ENCODE data around the gene SNU13. TPM values are rescaled to one million over a fixed set of nuclear protein-coding genes. Genes with fewer than 3 reads are reported as not detected.
"Not testable (repeated sequence)": the region's sequence is repeated elsewhere in the genome, so short reads cannot be mapped to it uniquely, and the experiment has no call there.

The SNU13 gene
- total RNA-seq, 2 donors from 2014 or later: 187 to 210 TPM

GRCh38 chr22:41650821-41651220 lies 37.8 kb downstream of the SNU13 start:
- no peak for DNase-seq
- Mint-ChIP-seq H3K4me3 (no peak overlapping the region), H3K27ac (no peak overlapping the region), H3K4me1 (ENCODE audit: low read depth) (peaks cover 6% of the 10 kb centered on the region), H3K9me3 (no peaks in the 10 kb centered on the region), H3K36me3 (ENCODE audit: insufficient read depth in 2 of 2) (peaks cover 16 to 31% of the 10 kb centered on the region in 2 donors), H3K27me3 (ENCODE audit: low read depth) (no peaks in the 10 kb centered on the region)
- no peak for ATAC-seq (replicated peaks in 1 of 2)

- no peak overlapping the region for H3K27ac Mint-ChIP-seq
- peaks cover 16 to 31% of the 10 kb centered on the region in 2 donors for H3K36me3 Mint-ChIP-seq (ENCODE audit: insufficient read depth in 2 of 2)
These were observed 38.4 kb downstream of the SNU13 start for GRCh38 chr22:41650229-41650628.

GRCh38 chr22:41648432-41648831 lies 40.2 kb downstream of the SNU13 start:
- no peaks in the 10 kb centered on the region for H3K27me3 Mint-ChIP-seq (ENCODE audit: low read depth)
- peaks cover 6% of the 10 kb centered on the region for H3K4me1 Mint-ChIP-seq (ENCODE audit: low read depth)
- no peaks in the 10 kb centered on the region for H3K9me3 Mint-ChIP-seq
- ATAC-seq (replicated peaks in 1 of 2) (no peak), DNase-seq (no peak)
- peaks cover 15 to 33% of the 10 kb centered on the region in 2 donors for H3K36me3 Mint-ChIP-seq (ENCODE audit: insufficient read depth in 2 of 2)
- peak overlapping the region; percentile 54 for H3K27ac Mint-ChIP-seq
- no peak overlapping the region for H3K4me3 Mint-ChIP-seq

More at GRCh38 chr22:41650229-41650628, 38.4 kb downstream of the SNU13 start:
- ATAC-seq (replicated peaks in 1 of 2) (no peak), DNase-seq (no peak)
- Mint-ChIP-seq H3K9me3 (no peaks in the 10 kb centered on the region), H3K4me3 (no peak overlapping the region), H3K27me3 (ENCODE audit: low read depth) (no peaks in the 10 kb centered on the region), H3K4me1 (ENCODE audit: low read depth) (peaks cover 6% of the 10 kb centered on the region)

- no peaks in the 10 kb centered on the region for H3K9me3 Mint-ChIP-seq
- H3K36me3 Mint-ChIP-seq (ENCODE audit: insufficient read depth in 2 of 2): peaks cover 13 to 33% of the 10 kb centered on the region in 2 donors
- no peaks in the 10 kb centered on the region for H3K27me3 Mint-ChIP-seq (ENCODE audit: low read depth)
- H3K27ac Mint-ChIP-seq: peak overlapping the region; percentile 54
- peaks cover 6% of the 10 kb centered on the region for H3K4me1 Mint-ChIP-seq (ENCODE audit: low read depth)
- no peak overlapping the region for H3K4me3 Mint-ChIP-seq
- no peak for ATAC-seq (replicated peaks in 1 of 2)
- DNase-seq: no peak
These were observed 40.9 kb downstream of the SNU13 start for GRCh38 chr22:41647771-41648170.

- no peaks in the 10 kb centered on the region for H3K9me3 Mint-ChIP-seq
- H3K4me3 Mint-ChIP-seq: no peak overlapping the region
- H3K27ac Mint-ChIP-seq: peak overlapping the region; percentile 46
- peaks cover 7 to 40% of the 10 kb centered on the region in 2 donors for H3K36me3 Mint-ChIP-seq (ENCODE audit: insufficient read depth in 2 of 2)
- DNase-seq: no peak
- H3K4me1 Mint-ChIP-seq (ENCODE audit: low read depth): peaks cover 5% of the 10 kb centered on the region
- H3K27me3 Mint-ChIP-seq (ENCODE audit: low read depth): no peaks in the 10 kb centered on the region
- ATAC-seq (replicated peaks in 1 of 2): no peak
These were observed 46.1 kb downstream of the SNU13 start for GRCh38 chr22:41642331-41643110.

GRCh38 chr22:41641854-41642253 lies 46.8 kb downstream of the SNU13 start:
- no peaks in the 10 kb centered on the region for H3K9me3 Mint-ChIP-seq
- H3K4me3 Mint-ChIP-seq: no peak overlapping the region
- H3K36me3 Mint-ChIP-seq (ENCODE audit: insufficient read depth in 2 of 2): peaks cover 7 to 40% of the 10 kb centered on the region in 2 donors
- no peak for ATAC-seq (replicated peaks in 1 of 2)
- DNase-seq: no peak
- no peak overlapping the region for H3K27ac Mint-ChIP-seq
- H3K4me1 Mint-ChIP-seq (ENCODE audit: low read depth): peaks cover 5% of the 10 kb centered on the region
- H3K27me3 Mint-ChIP-seq (ENCODE audit: low read depth): no peaks in the 10 kb centered on the region

- Mint-ChIP-seq H3K4me1 (ENCODE audit: low read depth) (peaks cover 5% of the 10 kb centered on the region), H3K9me3 (no peaks in the 10 kb centered on the region), H3K27ac (no peak overlapping the region), H3K4me3 (no peak overlapping the region), H3K36me3 (ENCODE audit: insufficient read depth in 2 of 2) (peaks cover 11 to 43% of the 10 kb centered on the region in 2 donors), H3K27me3 (ENCODE audit: low read depth) (no peaks in the 10 kb centered on the region)
- no peak for ATAC-seq (replicated peaks in 1 of 2)
- DNase-seq: no peak
These were observed 49.9 kb downstream of the SNU13 start for GRCh38 chr22:41638748-41639147.

- peaks cover 11 to 47% of the 10 kb centered on the region in 2 donors for H3K36me3 Mint-ChIP-seq (ENCODE audit: insufficient read depth in 2 of 2)
- no peak for DNase-seq
- no peaks in the 10 kb centered on the region for H3K27me3 Mint-ChIP-seq (ENCODE audit: low read depth)
- ATAC-seq (replicated peaks in 1 of 2): no peak
- no peaks in the 10 kb centered on the region for H3K9me3 Mint-ChIP-seq
- peaks cover 5% of the 10 kb centered on the region for H3K4me1 Mint-ChIP-seq (ENCODE audit: low read depth)
- H3K4me3 Mint-ChIP-seq: no peak overlapping the region
- H3K27ac Mint-ChIP-seq: no peak overlapping the region
These were observed 50.5 kb downstream of the SNU13 start for GRCh38 chr22:41638124-41638523.

- H3K4me1 Mint-ChIP-seq (ENCODE audit: low read depth); H3K9me3 Mint-ChIP-seq; H3K4me3 Mint-ChIP-seq; DNase-seq; ATAC-seq (replicated peaks in 1 of 2); H3K27me3 Mint-ChIP-seq (ENCODE audit: low read depth); H3K27ac Mint-ChIP-seq: not testable (repeated sequence)
- peaks cover 11 to 47% of the 10 kb centered on the region in 2 donors for H3K36me3 Mint-ChIP-seq (ENCODE audit: insufficient read depth in 2 of 2)
These were observed 51.0 kb downstream of the SNU13 start for GRCh38 chr22:41637623-41638022.

GRCh38 chr22:41636467-41636866 lies 52.2 kb downstream of the SNU13 start:
- Mint-ChIP-seq H3K27me3 (ENCODE audit: low read depth) (no peaks in the 10 kb centered on the region), H3K4me3 (no peak overlapping the region), H3K27ac (no peak overlapping the region), H3K4me1 (ENCODE audit: low read depth) (no peaks in the 10 kb centered on the region), H3K36me3 (ENCODE audit: insufficient read depth in 2 of 2) (peaks cover 8 to 41% of the 10 kb centered on the region in 2 donors), H3K9me3 (no peaks in the 10 kb centered on the region)
- DNase-seq (no peak), ATAC-seq (replicated peaks in 1 of 2) (no peak)

GRCh38 chr22:41634610-41635009 lies 54.1 kb downstream of the SNU13 start:
- H3K4me1 Mint-ChIP-seq (ENCODE audit: low read depth); DNase-seq; H3K4me3 Mint-ChIP-seq; H3K27ac Mint-ChIP-seq; ATAC-seq (replicated peaks in 1 of 2); H3K27me3 Mint-ChIP-seq (ENCODE audit: low read depth); H3K9me3 Mint-ChIP-seq: not testable (repeated sequence)
- H3K36me3 Mint-ChIP-seq (ENCODE audit: insufficient read depth in 2 of 2): peaks cover 4 to 30% of the 10 kb centered on the region in 2 donors

- not testable (repeated sequence) for H3K4me3 Mint-ChIP-seq; ATAC-seq (replicated peaks in 1 of 2); H3K27me3 Mint-ChIP-seq (ENCODE audit: low read depth); H3K27ac Mint-ChIP-seq; DNase-seq; H3K4me1 Mint-ChIP-seq (ENCODE audit: low read depth); H3K9me3 Mint-ChIP-seq
- peaks cover 9 to 43% of the 10 kb centered on the region in 2 donors for H3K36me3 Mint-ChIP-seq (ENCODE audit: insufficient read depth in 2 of 2)
These were observed 57.1 kb downstream of the SNU13 start for GRCh38 chr22:41631615-41632014.

- not testable (repeated sequence) for H3K4me3 Mint-ChIP-seq; H3K27ac Mint-ChIP-seq; H3K9me3 Mint-ChIP-seq; DNase-seq; ATAC-seq (replicated peaks in 1 of 2); H3K4me1 Mint-ChIP-seq (ENCODE audit: low read depth); H3K27me3 Mint-ChIP-seq (ENCODE audit: low read depth)
- H3K36me3 Mint-ChIP-seq (ENCODE audit: insufficient read depth in 2 of 2): peaks cover 5 to 39% of the 10 kb centered on the region in 2 donors
These were observed 57.6 kb downstream of the SNU13 start for GRCh38 chr22:41631115-41631514.

- no peak for ATAC-seq (replicated peaks in 1 of 2)
- Mint-ChIP-seq H3K4me1 (ENCODE audit: low read depth) (peaks cover 26% of the 10 kb centered on the region), H3K4me3 (no peak overlapping the region)
These were observed 63.1 kb downstream of the SNU13 start for GRCh38 chr22:41625577-41625976.

More at GRCh38 chr22:41625577-41625976, 63.1 kb downstream of the SNU13 start:
- Mint-ChIP-seq H3K9me3 (no peaks in the 10 kb centered on the region), H3K27me3 (ENCODE audit: low read depth) (no peaks in the 10 kb centered on the region), H3K27ac (no peak overlapping the region), H3K36me3 (ENCODE audit: insufficient read depth in 2 of 2) (peaks cover 11 to 42% of the 10 kb centered on the region in 2 donors)
- DNase-seq: no peak

All from activated T-cell treated with anti-CD3 and anti-CD28 coated beads, Interleukin-2, amount 50 U/mL, for 72 hours (primary cell).